Ovary (tissue), 3 donors: ENCODE results near the gene LRRC49.

ENCODE experiments used
- EP300 ChIP-seq: sonication (generic); formaldehyde crosslinking; IDR thresholded peaks from one replicate; pipeline ENCODE4 v1.6.1; 2017; ENCODE audit warnings: antibody characterized with exemption
- POLR2A ChIP-seq: fragments of 450-650 bp; IDR thresholded peaks from one replicate; pipeline ENCODE4 v1.6.1; 2017; ENCODE audit warnings: antibody characterized with exemption, mild to moderate bottlenecking, moderate library complexity
- TF ChIP-seq, protein P1 (sequence below), 3 donors: fragments of 450-650 bp in 2 of 3; fragments of 200-600 bp in 1 of 3; IDR thresholded peaks; one replicate each; pipeline versions ENCODE4 v1.5.1 to v1.8.0; 2016 to 2022; ENCODE audit warnings: antibody characterized with exemption in 3 of 3, mild to moderate bottlenecking in 1 of 3
- donor health status: DM: no; HTN: no; CAD: no.

DNA sequence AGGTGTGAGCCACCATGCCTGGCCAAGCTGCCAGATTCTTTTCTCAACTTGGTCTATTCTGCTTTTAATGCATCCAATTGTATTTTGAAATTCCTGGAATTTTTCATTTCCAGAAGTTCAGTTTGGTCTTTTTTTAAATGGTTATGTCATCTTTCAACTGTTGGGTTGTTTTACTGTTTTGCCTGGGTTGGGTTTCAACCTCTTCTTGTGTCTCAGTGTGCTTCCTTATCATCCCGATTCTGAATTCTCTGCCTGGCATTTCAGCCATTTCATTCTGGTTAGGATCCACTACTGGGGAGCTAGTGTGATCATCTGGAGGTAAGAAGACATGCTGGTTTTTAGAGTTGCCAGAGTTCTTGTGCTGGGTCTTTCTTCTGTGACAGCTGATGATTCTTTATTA is 61.5 kb downstream of the LRRC49 start:
- no peak for TF ChIP-seq POLR2A
- no peak for TF ChIP-seq EP300
- TF ChIP-seq, protein P1, sequence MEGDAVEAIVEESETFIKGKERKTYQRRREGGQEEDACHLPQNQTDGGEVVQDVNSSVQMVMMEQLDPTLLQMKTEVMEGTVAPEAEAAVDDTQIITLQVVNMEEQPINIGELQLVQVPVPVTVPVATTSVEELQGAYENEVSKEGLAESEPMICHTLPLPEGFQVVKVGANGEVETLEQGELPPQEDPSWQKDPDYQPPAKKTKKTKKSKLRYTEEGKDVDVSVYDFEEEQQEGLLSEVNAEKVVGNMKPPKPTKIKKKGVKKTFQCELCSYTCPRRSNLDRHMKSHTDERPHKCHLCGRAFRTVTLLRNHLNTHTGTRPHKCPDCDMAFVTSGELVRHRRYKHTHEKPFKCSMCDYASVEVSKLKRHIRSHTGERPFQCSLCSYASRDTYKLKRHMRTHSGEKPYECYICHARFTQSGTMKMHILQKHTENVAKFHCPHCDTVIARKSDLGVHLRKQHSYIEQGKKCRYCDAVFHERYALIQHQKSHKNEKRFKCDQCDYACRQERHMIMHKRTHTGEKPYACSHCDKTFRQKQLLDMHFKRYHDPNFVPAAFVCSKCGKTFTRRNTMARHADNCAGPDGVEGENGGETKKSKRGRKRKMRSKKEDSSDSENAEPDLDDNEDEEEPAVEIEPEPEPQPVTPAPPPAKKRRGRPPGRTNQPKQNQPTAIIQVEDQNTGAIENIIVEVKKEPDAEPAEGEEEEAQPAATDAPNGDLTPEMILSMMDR (IDR thresholded peaks at IDR 0.05), result no peak
